Fibroblast of the aortic adventitia (primary cell): ENCODE data around the gene CLBA1. TPM values are rescaled to one million over a fixed set of nuclear protein-coding genes. Genes with fewer than 3 reads are reported as not detected.

Source experiments
- DNase-seq: peaks from one replicate; pipeline ENCODE4 v3.0.0-alpha.2; 2010; ENCODE audit warnings: low read depth
- H3K4me3 ChIP-seq: 2 replicates; pipeline ENCODE4 v1.5.1; 2011; ENCODE audit warnings: low read depth, mild to moderate bottlenecking, control low read depth, low read length, moderate library complexity
- total RNA-seq: library from RNA; depleted of rRNA; stranded (reverse); fragments of >200 nt; gene quantifications from 2 replicates; pipeline ENCODE4 v1.2.3, GENCODE V29; 2012; ENCODE audit warnings: low replicate concordance
- TF ChIP-seq, protein P1 (sequence below): IDR thresholded peaks from 2 replicates; pipeline ENCODE4 v1.5.1; 2011; ENCODE audit warnings: mild to moderate bottlenecking, low read length, control low read depth, inconsistent platforms; ENCODE audit not compliant: insufficient read depth

Gene CLBA1
- total RNA-seq, 1 donor, result 8.0 TPM

DNA sequence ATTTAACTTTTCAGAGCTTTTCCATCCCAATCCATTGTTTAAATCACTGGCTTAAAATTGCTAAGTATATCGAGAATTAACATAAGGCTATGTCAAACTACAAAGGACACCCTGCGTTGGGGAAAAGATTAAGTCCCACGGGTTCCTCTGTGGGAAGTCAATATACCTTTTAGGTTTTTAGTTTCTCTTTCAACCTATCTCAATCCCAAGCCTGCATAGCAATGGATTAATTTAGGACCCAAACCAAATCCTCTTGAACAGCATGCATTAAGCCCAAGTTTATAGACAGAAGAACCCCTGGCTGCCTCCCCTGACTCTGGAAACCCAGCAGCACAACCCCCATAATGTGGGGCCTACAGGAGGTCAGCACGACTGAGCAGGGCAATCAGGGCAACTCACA is 29.0 kb downstream of the CLBA1 start:
- H3K4me3 ChIP-seq, result no peak overlapping the region
- DNase-seq, result no peak
- TF ChIP-seq, protein P1, sequence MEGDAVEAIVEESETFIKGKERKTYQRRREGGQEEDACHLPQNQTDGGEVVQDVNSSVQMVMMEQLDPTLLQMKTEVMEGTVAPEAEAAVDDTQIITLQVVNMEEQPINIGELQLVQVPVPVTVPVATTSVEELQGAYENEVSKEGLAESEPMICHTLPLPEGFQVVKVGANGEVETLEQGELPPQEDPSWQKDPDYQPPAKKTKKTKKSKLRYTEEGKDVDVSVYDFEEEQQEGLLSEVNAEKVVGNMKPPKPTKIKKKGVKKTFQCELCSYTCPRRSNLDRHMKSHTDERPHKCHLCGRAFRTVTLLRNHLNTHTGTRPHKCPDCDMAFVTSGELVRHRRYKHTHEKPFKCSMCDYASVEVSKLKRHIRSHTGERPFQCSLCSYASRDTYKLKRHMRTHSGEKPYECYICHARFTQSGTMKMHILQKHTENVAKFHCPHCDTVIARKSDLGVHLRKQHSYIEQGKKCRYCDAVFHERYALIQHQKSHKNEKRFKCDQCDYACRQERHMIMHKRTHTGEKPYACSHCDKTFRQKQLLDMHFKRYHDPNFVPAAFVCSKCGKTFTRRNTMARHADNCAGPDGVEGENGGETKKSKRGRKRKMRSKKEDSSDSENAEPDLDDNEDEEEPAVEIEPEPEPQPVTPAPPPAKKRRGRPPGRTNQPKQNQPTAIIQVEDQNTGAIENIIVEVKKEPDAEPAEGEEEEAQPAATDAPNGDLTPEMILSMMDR, result no peak

DNA sequence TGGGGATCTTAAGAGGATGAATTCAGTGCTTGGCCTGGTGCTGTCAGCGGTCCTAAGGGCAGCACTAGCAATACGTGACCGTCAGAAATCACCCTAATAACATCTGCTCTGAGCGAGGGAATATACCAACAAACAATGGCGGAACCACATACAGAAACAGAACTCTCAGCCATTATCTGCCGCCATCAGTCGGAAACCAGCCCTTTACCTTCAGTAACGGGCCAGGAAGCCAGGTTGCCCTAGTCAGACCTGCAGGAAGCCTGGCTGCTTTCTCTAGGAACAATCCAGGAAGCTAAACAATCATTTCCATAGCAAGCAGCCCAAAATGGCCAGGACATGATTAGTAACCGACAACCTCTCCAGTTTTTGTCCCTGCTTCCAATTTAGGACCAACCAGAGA is 29.7 kb downstream of the CLBA1 start:
- H3K4me3 ChIP-seq, result no peak overlapping the region
- TF ChIP-seq, protein P1, result no peak
- no peak for DNase-seq

DNA sequence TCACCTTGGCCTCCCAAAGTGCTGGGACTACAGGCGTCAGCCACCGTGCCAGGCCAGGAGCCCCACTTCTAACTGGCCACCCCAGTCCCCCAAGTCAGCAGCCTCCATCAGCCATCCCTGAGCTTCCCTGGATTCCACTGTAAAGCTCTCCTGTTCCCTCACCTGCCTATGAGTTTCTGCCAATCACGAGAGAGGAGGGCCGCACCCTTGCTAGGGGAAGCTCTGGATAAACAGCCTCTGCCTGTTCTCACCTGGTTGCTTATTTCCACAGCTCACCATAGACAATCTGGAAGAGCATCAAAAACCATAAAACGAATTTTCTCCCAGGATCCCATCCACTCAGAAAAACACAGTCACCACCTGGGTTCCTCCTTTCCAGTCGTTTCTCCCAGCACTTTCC is 30.3 kb downstream of the CLBA1 start:
- DNase-seq, result no peak
- TF ChIP-seq, protein P1, result no peak
- no peak overlapping the region for H3K4me3 ChIP-seq

DNA sequence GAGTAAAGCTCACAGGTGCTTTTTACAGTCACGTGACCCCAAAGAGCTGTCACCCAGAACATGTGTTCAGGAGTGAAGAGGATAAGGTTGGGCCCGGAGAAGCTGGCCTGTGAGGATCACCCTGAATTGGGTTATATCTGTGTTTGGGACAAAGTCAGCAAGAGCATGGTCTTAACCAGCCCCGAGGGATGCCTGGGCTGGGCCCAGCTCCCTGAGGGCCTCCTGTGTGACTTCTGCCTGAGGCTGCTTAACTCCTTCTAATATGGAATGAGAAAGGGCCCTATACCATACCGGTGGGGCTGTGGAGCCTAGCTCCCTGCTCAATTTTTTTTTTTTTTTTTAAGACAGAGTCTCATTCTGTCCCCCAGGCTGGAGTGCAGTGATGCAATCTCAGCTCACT is 32.8 kb downstream of the CLBA1 start:
- H3K4me3 ChIP-seq, result no peak overlapping the region

DNA sequence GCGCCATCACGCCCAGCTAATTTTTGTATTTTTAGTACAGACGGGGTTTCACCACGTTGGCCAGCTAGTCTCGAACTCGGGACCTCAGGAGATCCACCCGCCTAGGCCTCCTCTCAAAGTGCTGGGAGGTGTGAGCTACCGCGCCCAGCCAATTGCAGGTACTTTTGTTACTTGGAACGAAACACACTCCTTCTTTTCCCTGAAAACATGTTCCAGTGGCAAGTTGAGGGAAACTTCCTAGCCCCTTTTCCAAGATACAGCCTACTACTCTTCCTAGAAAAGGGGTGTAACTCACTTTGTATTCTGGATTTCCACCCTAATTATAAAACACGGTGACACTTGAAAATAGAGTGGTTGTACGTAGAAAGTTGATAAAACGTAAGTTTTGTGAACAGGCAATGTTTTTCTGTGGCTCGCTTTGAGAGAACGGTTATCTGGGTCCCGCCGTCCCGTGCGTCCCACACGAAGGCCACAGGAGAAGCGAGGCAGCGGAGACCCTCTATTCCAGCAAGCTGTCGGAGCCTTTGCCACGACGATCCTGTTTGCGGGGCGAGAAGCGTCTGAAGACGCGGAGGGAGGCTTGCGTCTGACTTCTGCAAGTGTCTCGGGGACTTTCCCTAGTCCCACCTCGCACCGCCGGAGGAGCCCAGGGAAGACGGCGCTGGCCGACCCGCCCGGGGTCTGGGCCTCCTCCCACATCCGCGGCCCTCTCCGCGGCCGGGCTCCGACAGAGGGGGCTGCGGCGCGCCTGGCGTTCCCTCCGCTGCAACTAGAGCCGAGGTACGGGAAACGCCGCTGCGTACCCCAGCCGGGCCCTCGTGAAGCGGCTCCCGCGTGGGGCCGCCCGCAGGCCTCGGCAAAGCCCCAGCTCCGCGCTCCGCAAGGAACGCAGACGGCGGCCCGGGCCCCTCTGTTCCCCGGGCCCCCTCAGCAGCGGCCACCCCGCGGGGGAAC is 34.5 kb downstream of the CLBA1 start:
- DNase-seq, result no peak
- TF ChIP-seq, protein P1, result no peak
- H3K4me3 ChIP-seq, result peak overlapping the region; percentile 85

More for the DNA sequence above, 32.8 kb downstream of the CLBA1 start:
- TF ChIP-seq, protein P1, result no peak
- DNase-seq, result no peak

DNA sequence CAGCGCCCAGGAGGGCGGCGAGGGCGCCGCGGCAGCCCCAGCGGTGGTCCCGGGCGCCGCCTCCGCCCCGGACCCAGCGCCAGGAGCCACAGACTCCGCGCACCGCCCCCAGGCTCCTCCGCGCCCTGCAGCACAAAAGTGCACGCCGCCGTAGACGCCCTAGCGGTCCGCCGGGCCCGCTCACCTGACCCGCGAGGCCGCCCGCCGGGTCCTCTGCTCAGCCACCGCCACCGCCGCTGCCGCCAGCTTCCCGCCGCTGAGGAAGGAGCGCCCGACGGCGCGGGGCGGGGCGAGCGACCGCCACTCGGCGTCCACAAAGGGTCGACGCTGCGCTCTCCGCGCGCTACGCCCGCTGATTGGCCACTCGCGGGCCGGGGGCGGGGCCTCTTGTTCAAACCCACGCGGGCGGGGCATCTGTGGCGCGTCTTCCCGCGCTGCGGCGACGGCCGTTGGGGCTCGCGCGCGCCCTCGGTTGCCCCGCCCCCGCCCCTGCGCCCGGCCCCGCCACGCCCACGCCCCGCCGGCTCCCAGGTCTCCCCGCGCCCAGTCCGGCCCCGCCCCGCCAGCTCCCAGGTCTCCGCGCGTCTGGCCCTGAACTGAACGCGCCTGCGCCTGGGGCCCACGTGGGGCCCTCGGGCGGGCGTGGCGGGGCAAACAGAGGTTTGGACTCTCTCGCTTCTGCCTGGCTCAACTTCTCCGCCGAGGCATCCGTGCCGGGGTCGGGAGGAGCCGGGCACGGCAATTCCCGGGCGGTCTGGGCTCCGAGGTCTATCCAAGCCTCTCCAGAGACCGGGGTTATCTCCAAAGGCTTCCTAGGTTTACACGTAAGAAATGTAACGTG is 35.4 kb downstream of the CLBA1 start, which contains the start of gene CDCA4:
CDCA4 (minus strand) TSS at position 269 of the 841 bp plus-strand sequence. CDS start 9,154 bp downstream, outside the sequence.
- peak within 1 kb of the TSS; percentile 86 for H3K4me3 ChIP-seq
- DNase-seq, result peak; percentile 92
- TF ChIP-seq, protein P1, result no peak
